Lung (tissue), 12 donors: Measurements from ENCODE around the gene KLHL26. TPM values are rescaled to one million over a fixed set of nuclear protein-coding genes. Genes with fewer than 3 reads are reported as not detected.

Source experiments
- ATAC-seq: fragments of 200-7000 bp; cut with Tn5 transposase; one replicate; pipeline ENCODE4 v1.9.1; 2020; ENCODE audit warnings: moderate number of reproducible peaks; ENCODE audit not compliant: insufficient read depth, low FRiP score
- DNase-seq, 3 donors: peaks; one replicate each; pipeline ENCODE4 v3.0.0-alpha.2; 2013 to 2017
- H3K27ac ChIP-seq, 2 donors: one replicate each; pipeline ENCODE4 v1.5.1; 2013; ENCODE audit warnings: mild to moderate bottlenecking in 2 of 2, moderate library complexity in 2 of 2, control low read depth in 1 of 2, inconsistent platforms in 1 of 2, low read depth in 1 of 2, low read length in 1 of 2
- H3K27me3 ChIP-seq, 3 donors: one replicate each; pipeline ENCODE4 v1.5.1; 2013; ENCODE audit warnings: low read length in 2 of 3; ENCODE audit not compliant: control insufficient read depth in 3 of 3, insufficient read depth in 3 of 3
- H3K36me3 ChIP-seq, 4 donors: one replicate each; pipeline ENCODE4 v1.5.1; 2013; ENCODE audit warnings: low read length in 4 of 4, mild to moderate bottlenecking in 1 of 4, moderate library complexity in 1 of 4; ENCODE audit not compliant: control insufficient read depth in 4 of 4, insufficient read depth in 4 of 4
- H3K4me1 ChIP-seq, 5 donors: one replicate each; pipeline ENCODE4 v1.5.1; 2013; ENCODE audit warnings: low read length in 5 of 5, mild to moderate bottlenecking in 2 of 5, moderate library complexity in 1 of 5; ENCODE audit not compliant: control insufficient read depth in 5 of 5, insufficient read depth in 5 of 5
- H3K4me3 ChIP-seq: one replicate; pipeline ENCODE4 v1.5.1; 2013; ENCODE audit warnings: mild to moderate bottlenecking, control low read depth, moderate library complexity
- H3K9ac ChIP-seq, 2 donors: one replicate each; pipeline ENCODE4 v1.5.1; 2013; ENCODE audit warnings: low read length in 2 of 2, control low read depth in 1 of 2; ENCODE audit not compliant: insufficient read depth in 1 of 2
- H3K9me3 ChIP-seq, 4 donors: one replicate each; pipeline ENCODE4 v1.5.1; 2013; ENCODE audit warnings: low read length in 3 of 4, mild to moderate bottlenecking in 1 of 4, moderate library complexity in 1 of 4; ENCODE audit not compliant: control insufficient read depth in 4 of 4, insufficient read depth in 3 of 4
- CTCF ChIP-seq: IDR thresholded peaks from 2 replicates; pipeline ENCODE4 v1.5.1; 2012; ENCODE audit warnings: mild to moderate bottlenecking; ENCODE audit errors: control extremely low read depth, extremely low read depth
- WGBS, 2 donors: extraction: QIAGEN DNeasy Blood & Tissue Kit; methylation state at CpG; one replicate each; pipeline ENCODE4 v1.1.7; 2013; 5-methylcytosine and 5-hydroxymethylcytosine counted together
- polyA plus RNA-seq, 2 donors: library from polyadenylated mRNA; stranded (reverse); fragments of 200-250 nt; gene quantifications; one replicate each; pipeline ENCODE4 v1.2.1, GENCODE V29; 2013
- total RNA-seq, 2 donors: library from RNA; depleted of rRNA in 1 of 2; stranded (reverse); fragments of >200 nt in 1 of 2; gene quantifications; one replicate each; pipeline ENCODE4 v1.2.1, GENCODE V29; 2014 to 2021
- donor health status: control.
- donor health status: control.
- donor health status: Bipolar disorder and iron deficiency.
- donor health status: healthy.
- donor health status: DM: yes; HTN: yes; CAD: no.

The KLHL26 gene
- total and polyA plus RNA-seq, 4 donors, result 4.1 to 18.0 (median 8.4) TPM

- no peak for TF ChIP-seq CTCF
- Histone ChIP-seq H3K4me3 (no peak overlapping the region), H3K9ac (no peak overlapping the region), H3K36me3 (peaks cover 0 to 30% (median 0%) of the 10 kb centered on the region in 4 donors), H3K27ac (no peak overlapping the region), H3K4me1 (peaks cover 0 to 6% (median 0%) of the 10 kb centered on the region in 5 donors), H3K27me3 (no peaks in the 10 kb centered on the region), H3K9me3 (peaks cover 0 to 2% (median 0%) of the 10 kb centered on the region in 4 donors)
- DNase-seq (no peak), ATAC-seq (no peak)
- 78 to 80% methylated on average over 15 of the region's 15 CpGs for WGBS, 2 donors
Observed at GRCh38 chr19:18662972-18663732, 26.3 kb downstream of the KLHL26 start.

GRCh38 chr19:18663940-18664530 is 27.2 kb downstream of the KLHL26 start:
- Histone ChIP-seq H3K4me1 (peaks cover 0 to 6% (median 0%) of the 10 kb centered on the region in 5 donors), H3K36me3 (peaks cover 0 to 39% (median 0%) of the 10 kb centered on the region in 4 donors), H3K9ac (no peak overlapping the region), H3K4me3 (no peak overlapping the region), H3K27ac (peak overlapping the region in 1 of 2 donors; percentile 26), H3K27me3 (no peaks in the 10 kb centered on the region), H3K9me3 (peaks cover 0 to 6% (median 0%) of the 10 kb centered on the region in 4 donors)
- 56 to 64% methylated on average over 14 of the region's 14 CpGs for WGBS, 2 donors
- no peak for DNase-seq
- ATAC-seq, result no peak
- no peak for TF ChIP-seq CTCF

GRCh38 chr19:18665771-18666202 is 29.0 kb downstream of the KLHL26 start:
- 90 to 95% methylated on average over 14 to 22 of the region's 22 CpGs for WGBS, 2 donors
- DNase-seq, result no peak
- TF ChIP-seq CTCF, result no peak
- peaks cover 0 to 2% (median 0%) of the 10 kb centered on the region in 5 donors for H3K4me1 ChIP-seq
- H3K27ac ChIP-seq, result peak overlapping the region in 1 of 2 donors; percentile 20
- H3K9ac ChIP-seq, result no peak overlapping the region
- H3K4me3 ChIP-seq, result no peak overlapping the region
- H3K36me3 ChIP-seq, result peaks cover 0 to 48% (median 0%) of the 10 kb centered on the region in 4 donors
- ATAC-seq, result no peak
- H3K9me3 ChIP-seq, result peaks cover 0 to 6% (median 0%) of the 10 kb centered on the region in 4 donors
- H3K27me3 ChIP-seq, result no peaks in the 10 kb centered on the region
